ENCODE data around the gene WDR81. TPM values are rescaled to one million over a fixed set of nuclear protein-coding genes. Genes with fewer than 3 reads are reported as not detected.

Gene WDR81
- total and polyA plus RNA-seq, 8 donors = 9.3 to 44.2 (median 11.3) TPM

DNA sequence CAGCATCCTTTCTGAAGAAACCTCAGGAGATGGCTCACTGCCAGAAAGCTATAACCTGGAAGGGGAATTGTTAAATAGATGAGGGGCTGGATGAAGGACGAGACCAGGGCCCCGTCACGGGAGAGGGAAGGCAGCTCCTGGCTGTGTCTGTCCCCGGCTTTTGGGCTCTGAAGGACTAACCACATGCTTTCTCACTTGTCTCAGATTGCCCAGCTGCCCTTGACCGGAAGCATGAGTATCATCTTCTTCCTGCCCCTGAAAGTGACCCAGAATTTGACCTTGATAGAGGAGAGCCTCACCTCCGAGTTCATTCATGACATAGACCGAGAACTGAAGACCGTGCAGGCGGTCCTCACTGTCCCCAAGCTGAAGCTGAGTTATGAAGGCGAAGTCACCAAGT, 51.8 kb downstream of the WDR81 start:
- intact Hi-C loops (cut with DNase I) = loop anchor here in 1 of 2 donors (10.0 kb wide), 1 partner anchor 52 kb away; the partner anchor contains the start of gene WDR81
- Histone ChIP-seq H3K4me3 (no peak overlapping the region), H3K27me3 (no peaks in the 10 kb centered on the region), H3K36me3 (peaks cover 0 to 30% of the 10 kb centered on the region in 2 donors), H3K9me3 (no peaks in the 10 kb centered on the region), H3K4me1 (peaks cover 22 to 52% of the 10 kb centered on the region in 2 donors), H3K27ac (no peak overlapping the region)
- ATAC-seq = no peak
- DNase-seq = no peak
- TF ChIP-seq, protein P1, sequence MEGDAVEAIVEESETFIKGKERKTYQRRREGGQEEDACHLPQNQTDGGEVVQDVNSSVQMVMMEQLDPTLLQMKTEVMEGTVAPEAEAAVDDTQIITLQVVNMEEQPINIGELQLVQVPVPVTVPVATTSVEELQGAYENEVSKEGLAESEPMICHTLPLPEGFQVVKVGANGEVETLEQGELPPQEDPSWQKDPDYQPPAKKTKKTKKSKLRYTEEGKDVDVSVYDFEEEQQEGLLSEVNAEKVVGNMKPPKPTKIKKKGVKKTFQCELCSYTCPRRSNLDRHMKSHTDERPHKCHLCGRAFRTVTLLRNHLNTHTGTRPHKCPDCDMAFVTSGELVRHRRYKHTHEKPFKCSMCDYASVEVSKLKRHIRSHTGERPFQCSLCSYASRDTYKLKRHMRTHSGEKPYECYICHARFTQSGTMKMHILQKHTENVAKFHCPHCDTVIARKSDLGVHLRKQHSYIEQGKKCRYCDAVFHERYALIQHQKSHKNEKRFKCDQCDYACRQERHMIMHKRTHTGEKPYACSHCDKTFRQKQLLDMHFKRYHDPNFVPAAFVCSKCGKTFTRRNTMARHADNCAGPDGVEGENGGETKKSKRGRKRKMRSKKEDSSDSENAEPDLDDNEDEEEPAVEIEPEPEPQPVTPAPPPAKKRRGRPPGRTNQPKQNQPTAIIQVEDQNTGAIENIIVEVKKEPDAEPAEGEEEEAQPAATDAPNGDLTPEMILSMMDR (IDR thresholded peaks at IDR 0.05) = no peak

DNA sequence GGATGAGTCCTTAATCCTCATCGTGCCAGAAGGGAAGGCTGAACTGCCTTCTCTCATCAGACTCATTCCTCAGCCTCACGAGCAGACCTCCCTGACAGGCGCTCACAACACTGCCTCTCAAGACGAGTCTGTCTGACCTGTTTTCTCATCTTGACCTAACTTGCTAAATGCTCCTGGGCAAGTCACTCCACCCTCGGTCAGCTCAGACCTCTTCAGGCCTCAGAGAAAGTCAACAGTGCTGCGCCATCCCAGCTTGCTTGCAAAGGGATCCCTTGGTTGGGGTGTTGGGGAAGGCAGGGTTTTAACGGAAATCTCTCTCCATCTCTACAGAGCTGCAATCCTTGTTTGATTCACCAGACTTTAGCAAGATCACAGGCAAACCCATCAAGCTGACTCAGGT, 52.4 kb downstream of the WDR81 start:
- Histone ChIP-seq H3K9me3 (no peaks in the 10 kb centered on the region), H3K27me3 (no peaks in the 10 kb centered on the region), H3K27ac (no peak overlapping the region), H3K4me3 (no peak overlapping the region), H3K36me3 (peaks cover 0 to 33% of the 10 kb centered on the region in 2 donors), H3K4me1 (peaks cover 25 to 52% of the 10 kb centered on the region in 2 donors)
- ATAC-seq (no peak), DNase-seq (no peak)
- intact Hi-C loops (cut with DNase I) = loop anchor here in 1 of 2 donors (10.0 kb wide), 1 partner anchor 52 kb away; the partner anchor contains the start of gene WDR81
- TF ChIP-seq, protein P1 (IDR thresholded peaks at IDR 0.05) = no peak

DNA sequence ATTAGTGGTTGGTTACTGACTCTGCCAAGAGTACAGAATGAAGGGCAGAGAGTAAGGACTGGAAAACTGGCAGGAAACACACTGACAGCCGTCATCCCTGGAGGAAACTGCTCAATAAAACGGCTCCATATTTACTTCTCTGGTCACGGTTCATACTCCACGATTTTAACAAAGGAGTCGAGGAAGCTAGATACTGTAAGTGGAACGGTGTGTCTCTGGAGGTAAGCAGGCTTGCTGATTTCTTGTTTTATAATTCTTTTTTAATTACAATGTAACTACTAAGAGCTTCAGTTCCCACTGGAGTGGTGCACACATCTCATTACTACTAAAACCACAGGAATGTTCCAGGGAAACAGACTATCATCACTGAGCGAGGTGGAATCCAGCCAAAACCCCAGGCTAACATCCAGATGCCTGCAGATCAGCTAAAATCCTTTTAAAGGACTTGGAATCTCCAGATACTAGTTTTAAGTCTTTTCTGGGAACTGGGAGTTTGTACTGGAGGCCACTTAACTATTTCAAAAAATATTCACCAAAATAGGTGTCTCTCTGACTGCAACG, 55.1 kb downstream of the WDR81 start:
- no peak overlapping the region for H3K4me3 ChIP-seq
- ATAC-seq (peak; percentile 15), DNase-seq (peak in 3 of 4 donors; percentile 76 to 86 (median 77))
- peaks cover 35 to 63% of the 10 kb centered on the region in 2 donors for H3K4me1 ChIP-seq
- no peaks in the 10 kb centered on the region for H3K27me3 ChIP-seq
- TF ChIP-seq, protein P1 (IDR thresholded peaks at IDR 0.05) = no peak
- intact Hi-C loops (cut with DNase I) = loop anchor here (10.0 kb wide), 2 partner anchors 55 to 115 kb away; partner anchors contain the start of gene WDR81 (in 1 of the 2)
- peak overlapping the region; percentile 76 to 91 for H3K27ac ChIP-seq
- H3K36me3 ChIP-seq = peaks cover 0 to 33% of the 10 kb centered on the region in 2 donors
- no peaks in the 10 kb centered on the region for H3K9me3 ChIP-seq

DNA sequence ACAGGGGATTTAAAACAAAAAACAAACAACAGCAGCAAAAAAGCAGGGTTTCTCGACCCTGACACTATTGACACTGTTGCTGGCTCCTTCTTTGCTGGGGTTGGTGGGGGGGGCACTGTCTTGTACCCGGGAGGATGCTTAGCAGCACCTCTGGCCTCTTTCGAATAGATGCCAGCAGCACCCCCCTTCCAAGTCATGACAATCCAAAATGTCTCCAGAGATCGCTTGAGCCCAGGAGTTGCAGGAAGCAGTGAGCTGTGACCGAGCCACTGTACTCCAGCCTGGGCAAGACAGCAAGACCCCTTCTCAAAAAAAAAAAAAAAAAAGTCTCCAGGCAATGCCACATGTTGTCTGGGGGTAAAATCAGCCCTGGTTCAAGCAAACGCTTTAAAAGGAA, 57.7 kb downstream of the WDR81 start:
- Histone ChIP-seq H3K4me3 (no peak overlapping the region), H3K4me1 (peaks cover 38 to 81% of the 10 kb centered on the region in 2 donors), H3K36me3 (peaks cover 0 to 31% of the 10 kb centered on the region in 2 donors), H3K27ac (peak overlapping the region; percentile 91 to 97), H3K27me3 (no peaks in the 10 kb centered on the region), H3K9me3 (no peaks in the 10 kb centered on the region)
- no peak for ATAC-seq
- intact Hi-C loops (cut with DNase I) = loop anchor here in 1 of 2 donors (10.0 kb wide), 1 partner anchor 117 kb away; no protein-coding TSS in a partner anchor
- no peak for DNase-seq
- TF ChIP-seq, protein P1 (IDR thresholded peaks at IDR 0.05) = no peak

DNA sequence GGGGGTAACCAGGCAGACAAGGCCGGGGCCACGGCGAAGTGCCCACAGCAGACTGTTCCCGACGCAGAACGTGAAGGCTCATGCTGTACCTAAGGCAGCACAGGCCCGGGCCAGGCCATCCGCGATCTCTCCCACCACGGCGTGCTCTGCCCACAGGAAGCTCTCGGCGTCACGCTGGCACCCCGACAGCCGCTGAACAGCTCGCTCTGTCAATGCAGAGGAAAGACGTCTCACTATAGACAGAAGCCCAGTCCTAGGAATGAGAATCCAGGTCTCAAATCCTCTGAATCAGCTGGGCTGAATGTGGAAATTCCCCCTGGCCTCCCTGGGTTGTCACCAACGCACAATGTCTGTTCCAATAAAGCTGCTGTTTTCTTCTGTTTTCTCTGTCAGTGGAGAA, 58.8 kb downstream of the WDR81 start:
- Histone ChIP-seq H3K27me3 (no peaks in the 10 kb centered on the region), H3K9me3 (no peaks in the 10 kb centered on the region), H3K36me3 (peaks cover 0 to 25% of the 10 kb centered on the region in 2 donors), H3K27ac (peak overlapping the region; percentile 91 to 97), H3K4me3 (peak overlapping the region in 1 of 2 donors; percentile 8), H3K4me1 (peaks cover 44 to 83% of the 10 kb centered on the region in 2 donors)
- DNase-seq (peak in 2 of 4 donors; percentile 56 to 84), ATAC-seq (peak; percentile 4)
- TF ChIP-seq, protein P1 (IDR thresholded peaks at IDR 0.05) = no peak
- intact Hi-C loops (cut with DNase I) = loop anchor here in 1 of 2 donors (10.0 kb wide), 1 partner anchor 118 kb away; no protein-coding TSS in a partner anchor

Measured in left lung (tissue), 10 donors.